Fibroblast of lung (primary cell): ENCODE measurements around the gene PTPN23. TPM values are rescaled to one million over a fixed set of nuclear protein-coding genes. Genes with fewer than 3 reads are reported as not detected.

Experiments used
- DNase-seq, 2 donors: peaks; one replicate each; pipeline versions ENCODE4 v3.0.0 to v3.0.0-alpha.2; 2010; ENCODE audit warnings: low read depth in 2 of 2
- H2AFZ ChIP-seq: 2 replicates; pipeline ENCODE4 v1.5.1; 2012; ENCODE audit warnings: low read length, control low read depth, inconsistent platforms
- H3K27ac ChIP-seq: 2 replicates; pipeline ENCODE4 v1.5.1; 2011; ENCODE audit warnings: low read length, control low read depth; ENCODE audit not compliant: insufficient read depth
- H3K27me3 ChIP-seq: 2 replicates; pipeline ENCODE4 v1.5.1; 2011; ENCODE audit warnings: mild to moderate bottlenecking, low read length; ENCODE audit not compliant: control insufficient read depth, insufficient read depth
- H3K36me3 ChIP-seq: 2 replicates; pipeline ENCODE4 v1.5.1; 2011; ENCODE audit warnings: low read length; ENCODE audit not compliant: control insufficient read depth, insufficient read depth
- H3K4me1 ChIP-seq: 2 replicates; pipeline ENCODE4 v1.5.1; 2011; ENCODE audit warnings: low read length; ENCODE audit not compliant: control insufficient read depth, insufficient read depth; ENCODE audit errors: extremely low read depth
- H3K4me2 ChIP-seq: 2 replicates; pipeline ENCODE4 v1.5.1; 2011; ENCODE audit warnings: low read length, control low read depth; ENCODE audit not compliant: insufficient read depth; ENCODE audit errors: extremely low read depth
- H3K4me3 ChIP-seq, 4 experiments: fragments of 200-600 bp in 1 of 4; sonication (generic) in 1 of 4; replicated peaks in 1 of 4; 2 replicates each; pipeline ENCODE4 v1.5.1; 2011 to 2016; ENCODE audit warnings: low read length in 4 of 4, low read depth in 3 of 4, mild to moderate bottlenecking in 3 of 4, control low read depth in 2 of 4, inconsistent platforms in 1 of 4, mixed read lengths in 1 of 4; ENCODE audit not compliant: insufficient read depth in 1 of 4; ENCODE audit errors: control extremely low read depth in 1 of 4
- H3K79me2 ChIP-seq: 2 replicates; pipeline ENCODE4 v1.5.1; 2012; ENCODE audit warnings: mild to moderate bottlenecking, low read length, inconsistent platforms; ENCODE audit not compliant: control insufficient read depth, insufficient read depth
- H3K9ac ChIP-seq: 2 replicates; pipeline ENCODE4 v1.5.1; 2011; ENCODE audit warnings: mild to moderate bottlenecking, low read length, control low read depth; ENCODE audit not compliant: insufficient read depth
- H3K9me3 ChIP-seq: 2 replicates; pipeline ENCODE4 v1.5.1; 2012; ENCODE audit warnings: low read depth, low read length; ENCODE audit not compliant: control insufficient read depth, insufficient read depth
- H4K20me1 ChIP-seq: 2 replicates; pipeline ENCODE4 v1.5.1; 2011; ENCODE audit warnings: low read length; ENCODE audit not compliant: control insufficient read depth, insufficient read depth; ENCODE audit errors: extremely low read depth
- EZH2 ChIP-seq: IDR thresholded peaks from 2 replicates; pipeline ENCODE4 v1.5.1; 2012; ENCODE audit warnings: low read length, control low read depth, mild to moderate bottlenecking; ENCODE audit errors: missing control alignments
- polyA plus RNA-seq, 2 donors: library from polyadenylated mRNA; depleted of rRNA in 1 of 2; stranded (reverse) in 1 of 2; unstranded in 1 of 2; fragments of >200 nt; gene quantifications; 2 replicates each; pipeline ENCODE4 v1.2.1, GENCODE V29; 2011 to 2012; ENCODE audit warnings: missing spikeins in 1 of 2
- total RNA-seq: library from RNA; depleted of rRNA; stranded (reverse); fragments of >200 nt; gene quantifications from 2 replicates; pipeline ENCODE4 v1.2.1, GENCODE V29; 2014
- TF ChIP-seq, protein P1 (sequence below), 2 donors: IDR thresholded peaks in 1 of 2; conservative IDR thresholded peaks in 1 of 2; 1 replicate in 1 of 2; 2 replicates in 1 of 2; pipeline ENCODE4 v1.5.1; 2011 to 2012; ENCODE audit warnings: low read length in 2 of 2, control low read depth in 1 of 2, inconsistent platforms in 1 of 2, low read depth in 1 of 2, mild to moderate bottlenecking in 1 of 2

PTPN23 gene
- total and polyA plus RNA-seq, 2 donors (not counting 1 experiment from before 2014, with no cell fraction given): 1.5 to 19.7 TPM

DNA sequence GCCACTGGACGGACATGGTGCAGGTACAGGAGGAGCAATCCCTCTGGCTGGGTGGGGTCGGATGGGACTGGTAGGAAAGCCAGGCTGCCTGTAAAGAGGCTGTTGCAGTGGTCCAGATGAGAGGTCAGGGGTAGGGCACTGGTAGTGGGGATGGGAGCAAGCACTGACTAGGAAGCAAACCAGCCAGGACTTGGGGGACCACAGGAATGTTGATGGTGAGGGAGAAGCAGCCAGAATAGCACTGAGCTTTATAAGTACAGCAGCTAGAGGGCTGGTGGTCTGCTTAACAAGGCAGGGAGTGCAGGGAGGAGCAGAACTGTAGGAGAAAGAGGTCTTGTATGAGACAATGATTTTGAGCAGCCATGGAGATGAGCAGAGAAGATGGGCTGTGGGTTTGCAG, 38.7 kb upstream of the PTPN23 start:
- TF ChIP-seq, protein P1, sequence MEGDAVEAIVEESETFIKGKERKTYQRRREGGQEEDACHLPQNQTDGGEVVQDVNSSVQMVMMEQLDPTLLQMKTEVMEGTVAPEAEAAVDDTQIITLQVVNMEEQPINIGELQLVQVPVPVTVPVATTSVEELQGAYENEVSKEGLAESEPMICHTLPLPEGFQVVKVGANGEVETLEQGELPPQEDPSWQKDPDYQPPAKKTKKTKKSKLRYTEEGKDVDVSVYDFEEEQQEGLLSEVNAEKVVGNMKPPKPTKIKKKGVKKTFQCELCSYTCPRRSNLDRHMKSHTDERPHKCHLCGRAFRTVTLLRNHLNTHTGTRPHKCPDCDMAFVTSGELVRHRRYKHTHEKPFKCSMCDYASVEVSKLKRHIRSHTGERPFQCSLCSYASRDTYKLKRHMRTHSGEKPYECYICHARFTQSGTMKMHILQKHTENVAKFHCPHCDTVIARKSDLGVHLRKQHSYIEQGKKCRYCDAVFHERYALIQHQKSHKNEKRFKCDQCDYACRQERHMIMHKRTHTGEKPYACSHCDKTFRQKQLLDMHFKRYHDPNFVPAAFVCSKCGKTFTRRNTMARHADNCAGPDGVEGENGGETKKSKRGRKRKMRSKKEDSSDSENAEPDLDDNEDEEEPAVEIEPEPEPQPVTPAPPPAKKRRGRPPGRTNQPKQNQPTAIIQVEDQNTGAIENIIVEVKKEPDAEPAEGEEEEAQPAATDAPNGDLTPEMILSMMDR (conservative IDR thresholded peaks at IDR 0.05 in 1 of 2, IDR thresholded peaks at IDR 0.05 in 1 of 2; ENCODE audit: low read depth in 1 of 2, low read length in 2 of 2): no peak
- TF ChIP-seq EZH2: no peak
- Histone ChIP-seq H3K4me2 (no peak overlapping the region), H3K4me1 (peaks cover 4% of the 10 kb centered on the region)

DNA sequence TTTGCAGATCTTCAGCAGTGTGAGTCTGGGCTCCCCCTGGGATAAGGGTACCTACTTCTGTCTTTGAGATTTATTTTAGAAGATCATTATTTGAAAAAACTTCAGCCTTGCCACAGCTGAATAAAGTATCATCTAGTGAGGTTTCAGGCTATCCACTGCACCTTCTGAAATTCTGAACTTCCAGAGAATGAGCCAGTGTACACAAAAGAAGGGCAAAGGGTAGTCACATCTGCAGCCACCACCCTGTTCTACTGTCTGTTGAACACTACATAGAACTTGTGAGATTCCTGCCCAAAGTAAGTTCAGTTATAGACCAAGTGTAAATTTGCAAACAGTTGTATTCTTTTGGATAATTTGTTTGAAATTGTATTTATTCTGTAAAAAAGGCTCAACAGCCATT, 38.0 kb upstream of the PTPN23 start:
- Histone ChIP-seq H3K9ac (no peak overlapping the region), H3K4me2 (no peak overlapping the region), H2AFZ (no peak overlapping the region), H3K27me3 (no peaks in the 10 kb centered on the region), H3K27ac (no peak overlapping the region), H3K36me3 (peaks cover 17% of the 10 kb centered on the region), H3K79me2 (no peaks in the 10 kb centered on the region), H3K9me3 (no peaks in the 10 kb centered on the region), H4K20me1 (no peaks in the 10 kb centered on the region), H3K4me3 (no peak overlapping the region), H3K4me1 (peaks cover 7% of the 10 kb centered on the region)
- no peak for DNase-seq
- no peak for TF ChIP-seq EZH2
- TF ChIP-seq, protein P1 (conservative IDR thresholded peaks at IDR 0.05 in 1 of 2, IDR thresholded peaks at IDR 0.05 in 1 of 2; ENCODE audit: low read depth in 1 of 2, low read length in 2 of 2): no peak

More for the DNA sequence above, 38.7 kb upstream of the PTPN23 start:
- no peak overlapping the region for H3K4me3 ChIP-seq
- H2AFZ ChIP-seq: no peak overlapping the region
- no peaks in the 10 kb centered on the region for H4K20me1 ChIP-seq
- no peaks in the 10 kb centered on the region for H3K9me3 ChIP-seq
- peaks cover 19% of the 10 kb centered on the region for H3K36me3 ChIP-seq
- H3K9ac ChIP-seq: no peak overlapping the region
- no peaks in the 10 kb centered on the region for H3K79me2 ChIP-seq
- no peaks in the 10 kb centered on the region for H3K27me3 ChIP-seq
- DNase-seq: peak in 1 of 2 donors; percentile 64
- H3K27ac ChIP-seq: no peak overlapping the region

DNA sequence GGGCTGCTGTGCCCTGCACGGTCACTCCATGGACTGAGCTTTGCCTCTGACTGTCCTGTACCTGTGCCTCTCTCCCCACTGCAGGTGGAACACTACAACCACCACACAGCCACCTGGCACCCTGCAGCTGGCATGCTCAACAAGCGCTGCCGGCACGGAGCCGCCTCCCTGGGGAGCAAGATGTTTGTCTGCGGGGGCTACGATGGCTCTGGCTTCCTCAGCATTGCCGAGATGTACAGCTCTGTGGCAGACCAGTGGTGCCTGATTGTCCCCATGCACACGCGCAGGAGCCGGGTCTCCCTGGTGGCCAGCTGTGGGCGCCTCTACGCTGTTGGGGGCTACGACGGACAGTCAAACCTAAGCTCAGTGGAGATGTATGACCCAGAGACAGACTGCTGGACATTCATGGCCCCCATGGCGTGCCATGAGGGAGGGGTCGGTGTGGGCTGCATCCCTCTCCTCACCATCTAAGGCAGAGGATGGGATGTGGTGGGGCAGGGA, 37.3 kb upstream of the PTPN23 start:
- no peak for TF ChIP-seq EZH2
- TF ChIP-seq, protein P1 (conservative IDR thresholded peaks at IDR 0.05 in 1 of 2, IDR thresholded peaks at IDR 0.05 in 1 of 2; ENCODE audit: low read depth in 1 of 2, low read length in 2 of 2): no peak
- H3K36me3 ChIP-seq: peaks cover 16% of the 10 kb centered on the region
- no peak for DNase-seq

More for the DNA sequence above, 37.3 kb upstream of the PTPN23 start:
- Histone ChIP-seq H3K9me3 (no peaks in the 10 kb centered on the region), H3K4me2 (no peak overlapping the region), H3K9ac (no peak overlapping the region), H3K4me3 (no peak overlapping the region), H2AFZ (no peak overlapping the region), H3K4me1 (peaks cover 7% of the 10 kb centered on the region), H4K20me1 (no peaks in the 10 kb centered on the region), H3K79me2 (no peaks in the 10 kb centered on the region), H3K27ac (no peak overlapping the region), H3K27me3 (no peaks in the 10 kb centered on the region)
